Measurements from ENCODE around the gene LRIG2. TPM values are rescaled to one million over a fixed set of nuclear protein-coding genes. Genes with fewer than 3 reads are reported as not detected.
A peak's percentile ranks its signal among the peaks of the same experiment; 100 is the strongest.
"Not testable (repeated sequence)": the region's sequence is repeated elsewhere in the genome, so short reads cannot be mapped to it uniquely, and the experiment has no call there.

LRIG2 gene
- total RNA-seq, 4 donors from 2014 or later, result 9.4 to 43.7 (median 27.2) TPM

GRCh38 chr1:113053344-113054126, 19.5 kb upstream of the LRIG2 start:
- TF ChIP-seq POLR2A (IDR thresholded peaks at IDR 0.05) (no peak), POLR2AphosphoS5 (IDR thresholded peaks at IDR 0.05) (no peak), EP300 (IDR thresholded peaks at IDR 0.05; ENCODE audit: low read depth) (no peak)
- TF ChIP-seq, protein P1, sequence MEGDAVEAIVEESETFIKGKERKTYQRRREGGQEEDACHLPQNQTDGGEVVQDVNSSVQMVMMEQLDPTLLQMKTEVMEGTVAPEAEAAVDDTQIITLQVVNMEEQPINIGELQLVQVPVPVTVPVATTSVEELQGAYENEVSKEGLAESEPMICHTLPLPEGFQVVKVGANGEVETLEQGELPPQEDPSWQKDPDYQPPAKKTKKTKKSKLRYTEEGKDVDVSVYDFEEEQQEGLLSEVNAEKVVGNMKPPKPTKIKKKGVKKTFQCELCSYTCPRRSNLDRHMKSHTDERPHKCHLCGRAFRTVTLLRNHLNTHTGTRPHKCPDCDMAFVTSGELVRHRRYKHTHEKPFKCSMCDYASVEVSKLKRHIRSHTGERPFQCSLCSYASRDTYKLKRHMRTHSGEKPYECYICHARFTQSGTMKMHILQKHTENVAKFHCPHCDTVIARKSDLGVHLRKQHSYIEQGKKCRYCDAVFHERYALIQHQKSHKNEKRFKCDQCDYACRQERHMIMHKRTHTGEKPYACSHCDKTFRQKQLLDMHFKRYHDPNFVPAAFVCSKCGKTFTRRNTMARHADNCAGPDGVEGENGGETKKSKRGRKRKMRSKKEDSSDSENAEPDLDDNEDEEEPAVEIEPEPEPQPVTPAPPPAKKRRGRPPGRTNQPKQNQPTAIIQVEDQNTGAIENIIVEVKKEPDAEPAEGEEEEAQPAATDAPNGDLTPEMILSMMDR (IDR thresholded peaks at IDR 0.05), result no peak
- intact Hi-C loops (cut with DNase I; ENCODE audit: low total_unique reads) (no loop called here), in situ Hi-C loops (cut with MboI; ENCODE audit: low pct_ligation_motif_present in 1 of 4, low pct_unique_long_range_greater_than_20kb in 1 of 4, low sequenced_read_pairs in 3 of 4) (loop anchor here in 2 of 4 donors (10.0 to 25.0 kb wide), 2 partner anchors 329 to 341 kb away; partner anchors contain the start of genes PPM1J (in 1 of the 2) and RHOC (in 1 of the 2))
- H3K4me3 ChIP-seq, result no peak overlapping the region
- H3K36me3 ChIP-seq, result no peaks in the 10 kb centered on the region
- no peaks in the 10 kb centered on the region for H3K9me3 ChIP-seq
- H3K27ac ChIP-seq, result peak overlapping the region; percentile 14 to 66 (median 56)
- 78 to 86% methylated on average over 8 to 12 of the region's 12 CpGs for WGBS, 2 donors (ENCODE audit: low coverage in 1 of 2)
- DNase-seq, result no peak
- peaks cover 0 to 42% (median 22%) of the 10 kb centered on the region in 4 donors for H3K4me1 ChIP-seq
- H3K27me3 ChIP-seq, result no peaks in the 10 kb centered on the region

GRCh38 chr1:113055570-113055969, 17.4 kb upstream of the LRIG2 start:
- H3K36me3 ChIP-seq, result no peaks in the 10 kb centered on the region
- peak overlapping the region; percentile 55 to 70 (median 65) for H3K27ac ChIP-seq
- WGBS, 2 donors (ENCODE audit: low coverage in 1 of 2), result 38 to 56% methylated on average over 1 of the region's 1 CpG
- no peaks in the 10 kb centered on the region for H3K9me3 ChIP-seq
- DNase-seq, result no peak
- no peak overlapping the region for H3K4me3 ChIP-seq
- in situ Hi-C loops (cut with MboI; ENCODE audit: low pct_ligation_motif_present in 1 of 4, low pct_unique_long_range_greater_than_20kb in 1 of 4, low sequenced_read_pairs in 3 of 4) (loop anchor here in 2 of 4 donors (10.0 to 25.0 kb wide), 2 partner anchors 331 to 343 kb away; partner anchors contain the start of genes PPM1J (in 1 of the 2) and RHOC (in 1 of the 2)), intact Hi-C loops (cut with DNase I; ENCODE audit: low total_unique reads) (no loop called here)
- H3K27me3 ChIP-seq, result no peaks in the 10 kb centered on the region
- TF ChIP-seq POLR2A (IDR thresholded peaks at IDR 0.05) (no peak), POLR2AphosphoS5 (IDR thresholded peaks at IDR 0.05) (no peak)
- peaks cover 0 to 52% (median 22%) of the 10 kb centered on the region in 4 donors for H3K4me1 ChIP-seq

- H3K9me3 ChIP-seq, result no peaks in the 10 kb centered on the region
- peak overlapping the region in 3 of 4 donors; percentile 55 to 70 (median 64) for H3K27ac ChIP-seq
- H3K36me3 ChIP-seq, result no peaks in the 10 kb centered on the region
- WGBS, 2 donors (ENCODE audit: low coverage in 1 of 2), result 48 to 56% methylated on average over 2 of the region's 2 CpGs
- in situ Hi-C loops (cut with MboI; ENCODE audit: low pct_ligation_motif_present in 1 of 4, low pct_unique_long_range_greater_than_20kb in 1 of 4, low sequenced_read_pairs in 3 of 4), result loop anchor here in 2 of 4 donors (10.0 to 25.0 kb wide), 2 partner anchors 332 to 345 kb away; partner anchors contain the start of genes PPM1J (in 1 of the 2) and RHOC (in 1 of the 2)
- H3K27me3 ChIP-seq, result no peaks in the 10 kb centered on the region
- intact Hi-C loops (cut with DNase I; ENCODE audit: low total_unique reads), result no loop called here
- DNase-seq, result peak; percentile 21
- peaks cover 0 to 52% (median 22%) of the 10 kb centered on the region in 4 donors for H3K4me1 ChIP-seq
- H3K4me3 ChIP-seq, result no peak overlapping the region
- TF ChIP-seq EP300 (IDR thresholded peaks at IDR 0.05; ENCODE audit: low read depth) (no peak), POLR2A (IDR thresholded peaks at IDR 0.05) (no peak), POLR2AphosphoS5 (IDR thresholded peaks at IDR 0.05) (no peak)
- TF ChIP-seq, protein P1 (IDR thresholded peaks at IDR 0.05), result no peak
Observed at GRCh38 chr1:113057006-113057405, 16.0 kb upstream of the LRIG2 start.

DNA sequence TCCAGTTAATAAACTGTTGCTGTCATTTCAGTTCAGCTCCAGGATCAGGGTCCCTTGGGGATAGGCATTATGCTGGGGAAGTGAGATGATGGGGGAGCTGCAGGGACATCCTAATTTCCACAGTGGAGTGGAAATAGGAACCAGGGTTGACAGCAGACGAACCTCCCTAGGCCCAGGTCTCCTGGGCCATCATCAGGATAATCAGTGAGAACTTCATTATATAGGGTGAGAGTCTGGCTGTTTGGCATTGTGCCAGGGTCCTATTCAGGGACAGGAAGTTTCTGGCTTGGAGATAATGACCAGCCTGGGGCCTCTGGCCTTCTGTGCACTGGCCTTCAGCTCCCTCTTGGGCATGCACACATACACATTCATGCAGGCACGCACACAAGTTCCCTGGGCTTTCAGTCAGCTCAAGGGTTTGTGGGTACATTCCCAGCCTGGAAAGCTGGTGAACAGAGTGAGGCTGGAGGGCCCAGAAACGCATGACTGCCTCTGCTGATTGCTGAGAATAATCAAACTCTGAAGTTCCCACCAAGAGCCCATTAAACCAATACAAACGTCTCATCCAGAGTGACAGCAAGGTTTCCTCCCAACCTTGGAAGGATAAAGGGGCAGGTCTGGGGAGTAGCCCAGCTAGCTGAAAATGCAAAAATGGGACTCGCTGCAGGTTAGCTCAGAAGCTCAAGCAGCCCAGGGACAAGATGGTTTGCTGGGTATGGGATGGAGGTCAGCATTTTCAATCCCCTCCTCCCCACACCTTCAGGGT, 13.9 kb upstream of the LRIG2 start:
- Histone ChIP-seq H3K9me3 (no peaks in the 10 kb centered on the region), H3K27ac (no peak overlapping the region), H3K27me3 (no peaks in the 10 kb centered on the region), H3K4me1 (peaks cover 0 to 41% (median 18%) of the 10 kb centered on the region in 4 donors), H3K4me3 (no peak overlapping the region), H3K36me3 (no peaks in the 10 kb centered on the region)
- TF ChIP-seq, protein P1 (IDR thresholded peaks at IDR 0.05), result no peak
- TF ChIP-seq POLR2AphosphoS5 (IDR thresholded peaks at IDR 0.05) (no peak), POLR2A (IDR thresholded peaks at IDR 0.05) (no peak), EP300 (IDR thresholded peaks at IDR 0.05; ENCODE audit: low read depth) (no peak)
- intact Hi-C loops (cut with DNase I; ENCODE audit: low total_unique reads) (no loop called here), in situ Hi-C loops (cut with MboI; ENCODE audit: low pct_ligation_motif_present in 1 of 4, low pct_unique_long_range_greater_than_20kb in 1 of 4, low sequenced_read_pairs in 3 of 4) (loop anchor here in 2 of 4 donors (10.0 to 25.0 kb wide), 2 partner anchors 334 to 347 kb away; partner anchors contain the start of genes PPM1J (in 1 of the 2) and RHOC (in 1 of the 2))
- no peak for DNase-seq
- 68 to 80% methylated on average over 1 to 5 of the region's 5 CpGs for WGBS, 2 donors (ENCODE audit: low coverage in 1 of 2)

DNA sequence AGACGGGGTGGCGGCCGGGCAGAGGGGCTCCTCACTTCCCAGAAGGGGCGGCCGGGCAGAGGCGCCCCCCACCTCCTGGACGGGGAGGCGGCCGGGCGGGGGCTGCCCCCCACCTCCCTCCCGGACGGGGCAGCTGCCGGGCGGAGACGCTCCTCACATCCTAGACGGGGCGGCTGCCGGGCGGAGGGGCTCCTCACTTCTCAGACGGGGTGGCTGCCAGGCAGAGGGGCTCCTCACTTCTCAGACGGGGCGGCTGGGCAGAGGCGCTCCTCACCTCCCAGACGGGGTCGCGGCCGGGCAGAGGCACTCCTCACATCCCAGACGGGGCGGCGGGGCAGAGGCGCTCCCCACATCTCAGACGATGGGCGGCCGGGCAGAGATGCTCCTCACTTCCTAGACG, 9.5 kb upstream of the LRIG2 start:
- in situ Hi-C loops (cut with MboI; ENCODE audit: low pct_ligation_motif_present in 1 of 4, low pct_unique_long_range_greater_than_20kb in 1 of 4, low sequenced_read_pairs in 3 of 4), result loop anchor here in 1 of 4 donors (25.0 kb wide), 1 partner anchor 351 kb away; the partner anchor contains the start of genes PPM1J and RHOC
- H3K27ac ChIP-seq; H3K9me3 ChIP-seq; H3K36me3 ChIP-seq; intact Hi-C loops (cut with DNase I; ENCODE audit: low total_unique reads); H3K27me3 ChIP-seq; H3K4me3 ChIP-seq; DNase-seq: not testable (repeated sequence)
- H3K4me1 ChIP-seq, result peaks cover 0 to 10% (median 0%) of the 10 kb centered on the region in 4 donors
- 93% methylated on average over 11 of the region's 35 CpGs; no CpG with 5 or more reads in 1 of the 2 donors for WGBS, 2 donors (ENCODE audit: low coverage in 1 of 2)

All from transverse colon (tissue), 4 donors.